CD4-positive, alpha-beta memory T cell (primary cell): ENCODE measurements around the gene MREG. TPM values are rescaled to one million over a fixed set of nuclear protein-coding genes. Genes with fewer than 3 reads are reported as not detected.

Experiments used
- CTCF ChIA-PET: fragments of 350-600 bp; sonication (Branson Sonifier 250); formaldehyde crosslinking; loops from one replicate; lab custom pipeline; 2021; ENCODE audit warnings: inconsistent platforms; ENCODE audit not compliant: partially characterized antibody; lab: Charles Lee
- POLR2A ChIA-PET: fragments of 350-600 bp; sonication (Branson Sonifier 250); formaldehyde crosslinking; loops from one replicate; lab custom pipeline; 2021; ENCODE audit not compliant: partially characterized antibody; lab: Charles Lee
- DNase-seq, 5 donors: peaks; one replicate each; pipeline versions ENCODE4 v3.0.0 to v3.0.0-alpha.2; 2020 to 2022; ENCODE audit warnings: mixed read lengths in 1 of 5
- H3K27ac ChIP-seq: one replicate; pipeline ENCODE4 v1.7.0; 2013; ENCODE audit warnings: low read depth, low read length
- H3K27me3 ChIP-seq: 2 replicates; pipeline ENCODE4 v1.7.0; 2013; ENCODE audit warnings: mild to moderate bottlenecking, low read length, moderate library complexity; ENCODE audit not compliant: insufficient read depth
- H3K36me3 ChIP-seq: 2 replicates; pipeline ENCODE4 v1.7.0; 2013; ENCODE audit warnings: mild to moderate bottlenecking, low read length, moderate library complexity; ENCODE audit not compliant: insufficient read depth
- H3K4me1 ChIP-seq: 2 replicates; pipeline ENCODE4 v1.7.0; 2013; ENCODE audit warnings: mild to moderate bottlenecking, low read length, moderate library complexity; ENCODE audit not compliant: insufficient read depth
- H3K4me3 ChIP-seq, 2 donors: one replicate each; pipeline ENCODE4 v1.7.0; 2013; ENCODE audit warnings: low read length in 2 of 2, mild to moderate bottlenecking in 1 of 2
- H3K9me3 ChIP-seq, 2 donors: one replicate each; pipeline ENCODE4 v1.7.0; 2013; ENCODE audit warnings: low read length in 2 of 2, control low read depth in 1 of 2; ENCODE audit not compliant: control insufficient read depth in 1 of 2
- H3K27ac Mint-ChIP-seq, 7 donors: one replicate each; pipeline ENCODE4 v1.8.0; 2020 to 2021; ENCODE audit warnings: mixed read lengths in 7 of 7, mild to moderate bottlenecking in 6 of 7, inconsistent platforms in 3 of 7, moderate library complexity in 3 of 7
- H3K27me3 Mint-ChIP-seq, 2 donors: one replicate each; pipeline ENCODE4 v1.8.0; 2020 to 2021; ENCODE audit warnings: mixed read lengths in 2 of 2
- H3K36me3 Mint-ChIP-seq, 2 donors: one replicate each; pipeline ENCODE4 v1.8.0; 2020 to 2021; ENCODE audit warnings: mixed read lengths in 2 of 2, inconsistent platforms in 1 of 2, mild to moderate bottlenecking in 1 of 2
- H3K4me1 Mint-ChIP-seq, 4 donors: one replicate each; pipeline ENCODE4 v1.8.0; 2020 to 2021; ENCODE audit warnings: mixed read lengths in 4 of 4, mild to moderate bottlenecking in 1 of 4
- H3K4me3 Mint-ChIP-seq, 8 donors: one replicate each; pipeline ENCODE4 v1.8.0; 2020 to 2021; ENCODE audit warnings: mixed read lengths in 8 of 8, mild to moderate bottlenecking in 7 of 8, moderate library complexity in 6 of 8, inconsistent platforms in 3 of 8
- H3K9me3 Mint-ChIP-seq, 8 donors: one replicate each; pipeline ENCODE4 v1.8.0; 2020 to 2021; ENCODE audit warnings: mixed read lengths in 8 of 8, mild to moderate bottlenecking in 5 of 8, inconsistent platforms in 3 of 8, moderate library complexity in 1 of 8
- intact Hi-C: fragments of 100-400 bp; cut with micrococcal nuclease; formaldehyde crosslinking; loops from one replicate; pipeline ENCODE4 v1.15.1; 2023
- polyA plus RNA-seq, 2 donors: library from polyadenylated mRNA; unstranded; fragments of 300-500 nt; fragmentation: Illumina TruSeq; gene quantifications; one replicate each; pipeline ENCODE4 v1.2.3, GENCODE V29; 2021
- total RNA-seq, 2 experiments: library from RNA; stranded (reverse); gene quantifications; one replicate each; pipeline ENCODE4 v1.2.3, GENCODE V29; 2021

MREG gene
- total and polyA plus RNA-seq, 4 experiments from 2014 or later = 0.11 to 7.4 (median 4.7) TPM

DNA sequence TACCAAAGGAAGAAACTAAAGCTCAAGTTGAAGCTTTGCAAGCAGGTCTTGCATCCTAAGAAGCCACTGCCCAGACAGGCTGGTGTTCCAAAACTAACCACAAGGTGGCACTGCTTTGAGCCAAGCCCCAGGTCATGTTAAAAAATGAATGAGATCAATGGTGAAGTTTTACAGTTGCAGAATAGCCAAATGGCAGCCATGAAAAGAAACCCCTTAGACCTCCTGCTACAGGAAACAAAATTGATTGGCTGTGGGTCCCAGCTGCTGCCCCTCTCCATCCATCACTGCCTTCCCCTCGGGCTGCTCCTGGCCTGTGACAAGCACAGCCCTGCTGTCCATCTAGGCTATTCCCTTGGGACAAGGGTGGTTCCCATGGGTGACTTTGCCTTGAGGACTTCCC is 20.7 kb upstream of the MREG start:
- H3K4me3 ChIP-seq = no peak overlapping the region
- peak; percentile 61 to 72 (median 67) for DNase-seq
- H3K27me3 ChIP-seq = no peaks in the 10 kb centered on the region
- Mint-ChIP-seq H3K27me3 (no peaks in the 10 kb centered on the region), H3K27ac (peak overlapping the region in 2 of 7 donors; percentile 5 to 66), H3K36me3 (peaks cover 16 to 34% of the 10 kb centered on the region in 2 donors), H3K4me1 (peaks cover 5 to 10% (median 7%) of the 10 kb centered on the region in 4 donors), H3K4me3 (no peak overlapping the region), H3K9me3 (no peaks in the 10 kb centered on the region)
- no peaks in the 10 kb centered on the region for H3K4me1 ChIP-seq
- H3K27ac ChIP-seq = no peak overlapping the region
- no peaks in the 10 kb centered on the region for H3K9me3 ChIP-seq
- peaks cover 9% of the 10 kb centered on the region for H3K36me3 ChIP-seq
- ChIA-PET CTCF (interaction anchor here (0.6 to 5.6 kb wide), 32 partner anchors 9 to 633 kb away, joined by 3 to 68 read pairs (median 4); partner anchors contain the start of genes PECR, TMEM169 and XRCC5), POLR2A (interaction anchor here (1.2 to 1.5 kb wide), 3 partner anchors 10 to 80 kb away, joined by 3 to 7 read pairs (median 4); partner anchors contain the start of gene XRCC5)
- intact Hi-C loops = loop anchor here (1.0 to 10.0 kb wide), 3 partner anchors 47 to 106 kb away; partner anchors contain the start of genes PECR and TMEM169

- Histone ChIP-seq H3K4me1 (no peaks in the 10 kb centered on the region), H3K9me3 (no peaks in the 10 kb centered on the region), H3K27me3 (no peaks in the 10 kb centered on the region), H3K36me3 (peaks cover 9% of the 10 kb centered on the region), H3K27ac (no peak overlapping the region), H3K4me3 (no peak overlapping the region)
- H3K27ac Mint-ChIP-seq = no peak overlapping the region
- no peak for DNase-seq
- no peaks in the 10 kb centered on the region for H3K9me3 Mint-ChIP-seq
- H3K36me3 Mint-ChIP-seq = peaks cover 16 to 34% of the 10 kb centered on the region in 2 donors
- intact Hi-C loops = loop anchor here (10.0 kb wide), 1 partner anchor 81 kb away; no protein-coding TSS in a partner anchor
- CTCF ChIA-PET = interaction anchor here (0.6 to 5.6 kb wide), 31 partner anchors 10 to 707 kb away, joined by 3 to 68 read pairs (median 5); partner anchors contain the start of genes PECR, TMEM169 and XRCC5
- peaks cover 5 to 10% (median 7%) of the 10 kb centered on the region in 4 donors for H3K4me1 Mint-ChIP-seq
- POLR2A ChIA-PET = interaction anchor here (1.2 to 1.5 kb wide), 3 partner anchors 10 to 81 kb away, joined by 3 to 7 read pairs (median 4); partner anchors contain the start of gene XRCC5
- H3K27me3 Mint-ChIP-seq = no peaks in the 10 kb centered on the region
- H3K4me3 Mint-ChIP-seq = no peak overlapping the region
Measured at GRCh38 chr2:216033403-216033802, 20.1 kb upstream of the MREG start.

- Mint-ChIP-seq H3K36me3 (peaks cover 13 to 28% of the 10 kb centered on the region in 2 donors), H3K4me3 (no peak overlapping the region), H3K4me1 (peaks cover 5 to 10% (median 7%) of the 10 kb centered on the region in 4 donors), H3K27ac (no peak overlapping the region), H3K27me3 (no peaks in the 10 kb centered on the region), H3K9me3 (no peaks in the 10 kb centered on the region)
- Histone ChIP-seq H3K36me3 (peaks cover 9% of the 10 kb centered on the region), H3K27me3 (no peaks in the 10 kb centered on the region), H3K4me3 (no peak overlapping the region), H3K4me1 (no peaks in the 10 kb centered on the region), H3K9me3 (no peaks in the 10 kb centered on the region), H3K27ac (no peak overlapping the region)
- intact Hi-C loops = loop anchor here (10.0 kb wide), 1 partner anchor 83 kb away; no protein-coding TSS in a partner anchor
- ChIA-PET CTCF (interaction anchor here (1.1 to 5.6 kb wide), 12 partner anchors 10 to 635 kb away, joined by 3 to 68 read pairs (median 17); partner anchors contain the start of genes MREG, PECR, TMEM169 and XRCC5), POLR2A (interaction anchor here (0.6 to 1.3 kb wide), 2 partner anchors 36 to 50 kb away, joined by 3 to 4 read pairs; partner anchors contain the start of genes PECR and TMEM169)
- no peak for DNase-seq
Measured at GRCh38 chr2:216031960-216032689, 18.8 kb upstream of the MREG start.

DNA sequence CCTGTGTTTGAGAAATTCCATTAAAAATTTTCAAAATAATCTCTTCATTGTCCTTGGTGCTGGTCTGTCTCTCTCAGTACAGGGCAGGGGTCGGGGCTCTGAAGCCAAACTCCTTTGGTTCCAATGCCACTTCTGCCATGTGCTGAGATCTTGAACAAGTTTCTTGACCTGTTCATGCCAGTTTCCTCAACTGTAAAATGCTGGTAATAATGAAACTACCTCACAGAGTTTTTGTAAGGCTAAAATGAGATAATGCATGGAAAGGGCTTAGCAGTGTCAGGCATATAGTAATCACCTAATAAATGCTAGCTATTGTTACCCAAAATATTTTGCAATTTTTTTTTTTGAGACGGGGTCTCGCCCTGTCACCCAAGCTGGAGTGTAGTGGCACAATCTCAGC is 16.9 kb upstream of the MREG start:
- H3K27ac ChIP-seq = no peak overlapping the region
- Mint-ChIP-seq H3K4me1 (peaks cover 5 to 10% (median 7%) of the 10 kb centered on the region in 4 donors), H3K4me3 (no peak overlapping the region), H3K27ac (no peak overlapping the region), H3K27me3 (no peaks in the 10 kb centered on the region), H3K9me3 (no peaks in the 10 kb centered on the region), H3K36me3 (peaks cover 13 to 17% of the 10 kb centered on the region in 2 donors)
- H3K4me1 ChIP-seq = no peaks in the 10 kb centered on the region
- no peak for DNase-seq
- H3K9me3 ChIP-seq = no peaks in the 10 kb centered on the region
- H3K27me3 ChIP-seq = no peaks in the 10 kb centered on the region
- H3K4me3 ChIP-seq = no peak overlapping the region
- peaks cover 9% of the 10 kb centered on the region for H3K36me3 ChIP-seq
- ChIA-PET CTCF (interaction anchor here (0.9 to 1.0 kb wide), 2 partner anchors 13 to 632 kb away, joined by 3 read pairs; no protein-coding TSS in a partner anchor), POLR2A (interaction anchor here (0.7 kb wide), 1 partner anchor 41 kb away, joined by 4 read pairs; no protein-coding TSS in a partner anchor)
- intact Hi-C loops = loop anchor here (10.0 kb wide), 1 partner anchor 85 kb away; no protein-coding TSS in a partner anchor

GRCh38 chr2:216029416-216030129 is 16.2 kb upstream of the MREG start:
- H3K27me3 ChIP-seq = no peaks in the 10 kb centered on the region
- peaks cover 8% of the 10 kb centered on the region for H3K36me3 ChIP-seq
- no peak overlapping the region for H3K4me3 ChIP-seq
- H3K9me3 ChIP-seq = no peaks in the 10 kb centered on the region
- Mint-ChIP-seq H3K9me3 (peaks cover 0 to 2% (median 0%) of the 10 kb centered on the region in 8 donors), H3K27ac (no peak overlapping the region), H3K4me1 (peaks cover 5 to 10% (median 7%) of the 10 kb centered on the region in 4 donors), H3K36me3 (peaks cover 13 to 15% of the 10 kb centered on the region in 2 donors), H3K27me3 (no peaks in the 10 kb centered on the region), H3K4me3 (no peak overlapping the region)
- POLR2A ChIA-PET = no interaction called here
- CTCF ChIA-PET = interaction anchor here (0.9 kb wide), 1 partner anchor 633 kb away, joined by 3 read pairs; no protein-coding TSS in a partner anchor
- H3K27ac ChIP-seq = no peak overlapping the region
- DNase-seq = no peak
- no peaks in the 10 kb centered on the region for H3K4me1 ChIP-seq
- intact Hi-C loops = loop anchor here (10.0 kb wide), 1 partner anchor 85 kb away; no protein-coding TSS in a partner anchor

GRCh38 chr2:216024779-216025336 is 11.5 kb upstream of the MREG start:
- intact Hi-C loops = no loop called here
- Histone ChIP-seq H3K9me3 (no peaks in the 10 kb centered on the region), H3K27ac (no peak overlapping the region), H3K4me3 (no peak overlapping the region), H3K4me1 (no peaks in the 10 kb centered on the region), H3K27me3 (no peaks in the 10 kb centered on the region), H3K36me3 (no peaks in the 10 kb centered on the region)
- H3K36me3 Mint-ChIP-seq = peaks cover 5 to 9% of the 10 kb centered on the region in 2 donors
- H3K27ac Mint-ChIP-seq = no peak overlapping the region
- H3K4me1 Mint-ChIP-seq = peaks cover 0 to 2% (median 0%) of the 10 kb centered on the region in 4 donors
- ChIA-PET CTCF (interaction anchor here (1.0 to 5.5 kb wide), 6 partner anchors 9 to 116 kb away, joined by 3 to 67 read pairs (median 5); partner anchors contain the start of genes PECR and TMEM169), POLR2A (no interaction called here)
- H3K9me3 Mint-ChIP-seq = peaks cover 0 to 2% (median 0%) of the 10 kb centered on the region in 8 donors
- no peak for DNase-seq
- no peaks in the 10 kb centered on the region for H3K27me3 Mint-ChIP-seq
- H3K4me3 Mint-ChIP-seq = no peak overlapping the region
